Activated T-cell treated with anti-CD3 and anti-CD28 coated beads, Interleukin-2, amount 50 U/mL, for 4 hours (primary cell): ENCODE results near the gene DMRTC2. TPM values are rescaled to one million over a fixed set of nuclear protein-coding genes. Genes with fewer than 3 reads are reported as not detected.

Experiments used
- ATAC-seq, 2 donors: fragments of 200-7000 bp; cut with Tn5 transposase; one replicate each; pipeline ENCODE4 v1.10.0; 2021
- DNase-seq: peaks from one replicate; pipeline ENCODE4 v3.0.0-alpha.2; 2020
- H3K27me3 Mint-ChIP-seq: one replicate; pipeline ENCODE4 v1.8.0; 2021; ENCODE audit warnings: low read depth, mixed read lengths
- H3K36me3 Mint-ChIP-seq: one replicate; pipeline ENCODE4 v1.8.0; 2022; ENCODE audit warnings: mixed read lengths; ENCODE audit not compliant: insufficient read depth
- H3K4me1 Mint-ChIP-seq: one replicate; pipeline ENCODE4 v1.8.0; 2021; ENCODE audit warnings: low read depth, mixed read lengths
- H3K4me3 Mint-ChIP-seq: one replicate; pipeline ENCODE4 v1.8.0; 2021; ENCODE audit warnings: mild to moderate bottlenecking, moderate library complexity, mixed read lengths
- H3K9me3 Mint-ChIP-seq: one replicate; pipeline ENCODE4 v1.8.0; 2021; ENCODE audit warnings: mixed read lengths
- total RNA-seq, 3 donors: library from RNA; stranded (reverse); gene quantifications; one replicate each; pipeline ENCODE4 v1.2.1, GENCODE V29; 2021

Gene DMRTC2
- total RNA-seq, 3 donors from 2014 or later: not detected

DNA sequence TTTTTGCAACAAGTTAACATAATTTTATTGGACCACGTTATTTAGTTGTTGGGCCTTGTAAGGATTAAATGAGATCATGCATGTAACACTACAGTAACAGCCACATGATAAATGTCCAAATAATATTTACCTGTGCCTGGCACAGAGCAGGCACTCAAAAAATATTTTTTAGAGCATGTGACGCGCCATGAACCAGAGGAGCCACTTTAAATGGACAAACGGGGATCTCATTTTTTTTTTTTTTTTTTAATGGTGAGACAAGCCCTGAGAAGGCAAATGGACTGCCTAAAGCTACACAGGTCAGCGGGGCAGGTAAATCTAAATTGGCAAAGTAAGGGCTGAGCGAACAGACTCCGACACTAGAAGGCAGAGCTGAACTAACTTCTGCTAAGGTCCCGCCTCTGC is 14.4 kb downstream of the DMRTC2 start:
- DNase-seq (no peak), ATAC-seq (no peak)
- Mint-ChIP-seq H3K27me3 (peaks cover 2% of the 10 kb centered on the region), H3K9me3 (no peaks in the 10 kb centered on the region), H3K4me1 (peaks cover 38% of the 10 kb centered on the region), H3K4me3 (peak overlapping the region; percentile 88), H3K36me3 (peaks cover 34% of the 10 kb centered on the region)

DNA sequence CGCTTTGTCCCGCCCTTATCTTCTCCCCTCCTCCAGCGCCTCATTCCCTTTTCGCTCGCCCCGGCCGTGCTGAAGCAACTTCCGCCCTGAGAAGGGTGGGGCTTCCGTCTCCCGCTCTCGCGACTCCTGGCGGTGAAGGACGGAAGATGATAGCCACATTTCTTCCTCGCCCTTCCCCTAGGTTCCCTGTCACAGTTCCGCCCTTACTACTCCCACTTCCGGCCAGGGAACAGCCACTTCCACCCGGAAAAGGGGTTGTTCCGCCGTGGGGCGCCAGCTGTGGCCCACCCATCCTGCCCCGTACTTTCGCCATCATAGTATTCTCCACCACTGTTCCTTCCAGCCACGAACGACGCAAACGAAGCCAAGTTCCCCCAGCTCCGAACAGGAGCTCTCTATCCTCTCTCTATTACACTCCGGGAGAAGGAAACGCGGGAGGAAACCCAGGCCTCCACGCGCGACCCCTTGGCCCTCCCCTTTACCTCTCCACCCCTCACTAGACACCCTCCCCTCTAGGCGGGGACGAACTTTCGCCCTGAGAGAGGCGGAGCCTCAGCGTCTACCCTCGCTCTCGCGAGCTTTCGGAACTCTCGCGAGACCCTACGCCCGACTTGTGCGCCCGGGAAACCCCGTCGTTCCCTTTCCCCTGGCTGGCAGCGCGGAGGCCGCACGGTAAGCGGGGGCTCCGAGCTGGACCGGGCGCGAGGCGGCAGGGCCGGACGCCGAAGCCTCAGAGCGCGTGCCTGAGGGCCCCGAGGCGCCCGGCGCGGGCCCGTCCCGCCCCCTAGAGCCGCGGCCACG is 15.0 kb downstream of the DMRTC2 start, which contains the start of gene RPS19:
TSS of gene RPS19 (plus strand) at position 638 of the 801 bp plus-strand sequence. CDS start 520 bp downstream, outside the sequence.
- Mint-ChIP-seq H3K27me3 (peaks cover 2% of the 10 kb centered on the region), H3K36me3 (peaks cover 39% of the 10 kb centered on the region), H3K4me1 (peaks cover 44% of the 10 kb centered on the region), H3K4me3 (peak within 1 kb of the TSS; percentile 88), H3K9me3 (no peaks in the 10 kb centered on the region)
- peak; percentile 98 for DNase-seq
- peak; percentile 84 to 87 for ATAC-seq

- peaks cover 47% of the 10 kb centered on the region for H3K4me1 Mint-ChIP-seq
Observed at GRCh38 chr19:41860419-41861115, 15.7 kb downstream of the DMRTC2 start.

GRCh38 chr19:41861116-41861768 is 16.4 kb downstream of the DMRTC2 start:
- ATAC-seq: no peak
- Mint-ChIP-seq H3K4me3 (peak overlapping the region; percentile 88), H3K4me1 (peaks cover 51% of the 10 kb centered on the region), H3K27me3 (no peaks in the 10 kb centered on the region), H3K9me3 (no peaks in the 10 kb centered on the region), H3K36me3 (peaks cover 41% of the 10 kb centered on the region)
- DNase-seq: no peak

More at GRCh38 chr19:41860419-41861115, 15.7 kb downstream of the DMRTC2 start:
- Mint-ChIP-seq H3K9me3 (no peaks in the 10 kb centered on the region), H3K36me3 (peaks cover 39% of the 10 kb centered on the region), H3K4me3 (peak overlapping the region; percentile 88), H3K27me3 (peaks cover 2% of the 10 kb centered on the region)
- DNase-seq: peak; percentile 43
- no peak for ATAC-seq

- Mint-ChIP-seq H3K36me3 (peaks cover 44% of the 10 kb centered on the region), H3K9me3 (no peaks in the 10 kb centered on the region), H3K27me3 (no peaks in the 10 kb centered on the region), H3K4me3 (peak overlapping the region; percentile 88), H3K4me1 (peaks cover 55% of the 10 kb centered on the region)
- no peak for ATAC-seq
- DNase-seq: no peak
Observed at GRCh38 chr19:41861846-41862245, 17.0 kb downstream of the DMRTC2 start.

DNA sequence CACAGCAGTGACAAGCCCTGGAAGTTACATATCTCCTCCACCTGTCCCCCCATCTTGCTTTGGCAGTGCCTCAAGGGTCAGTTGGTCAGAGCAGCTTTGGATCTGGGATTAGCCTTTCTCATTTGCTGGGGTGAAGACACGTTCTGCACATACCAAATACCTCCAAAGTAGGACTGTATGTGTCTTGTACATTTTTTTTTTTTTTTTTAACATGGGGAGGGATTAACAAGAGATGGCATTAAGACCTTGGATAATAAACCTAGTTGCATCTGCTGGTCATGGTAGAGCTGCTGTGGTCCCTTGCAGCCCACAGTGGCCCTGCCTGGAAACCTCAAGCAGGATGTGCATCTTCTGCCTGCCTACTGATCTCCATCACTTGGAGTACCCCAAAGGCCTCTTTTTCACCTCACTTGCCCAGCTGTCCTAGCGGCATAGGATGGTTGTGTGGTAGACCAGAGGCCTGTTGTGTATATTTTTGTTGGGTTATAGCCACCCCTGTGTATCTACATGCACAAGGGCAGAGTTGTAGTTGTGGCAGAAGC is 17.7 kb downstream of the DMRTC2 start:
- H3K4me3 Mint-ChIP-seq: peak overlapping the region; percentile 88
- H3K27me3 Mint-ChIP-seq: no peaks in the 10 kb centered on the region
- H3K36me3 Mint-ChIP-seq: peaks cover 44% of the 10 kb centered on the region
- H3K4me1 Mint-ChIP-seq: peaks cover 57% of the 10 kb centered on the region
- ATAC-seq (no peak), DNase-seq (no peak)
- H3K9me3 Mint-ChIP-seq: no peaks in the 10 kb centered on the region

- H3K36me3 Mint-ChIP-seq: peaks cover 50% of the 10 kb centered on the region
- ATAC-seq: no peak
Observed at GRCh38 chr19:41863209-41863931, 18.5 kb downstream of the DMRTC2 start.

DNA sequence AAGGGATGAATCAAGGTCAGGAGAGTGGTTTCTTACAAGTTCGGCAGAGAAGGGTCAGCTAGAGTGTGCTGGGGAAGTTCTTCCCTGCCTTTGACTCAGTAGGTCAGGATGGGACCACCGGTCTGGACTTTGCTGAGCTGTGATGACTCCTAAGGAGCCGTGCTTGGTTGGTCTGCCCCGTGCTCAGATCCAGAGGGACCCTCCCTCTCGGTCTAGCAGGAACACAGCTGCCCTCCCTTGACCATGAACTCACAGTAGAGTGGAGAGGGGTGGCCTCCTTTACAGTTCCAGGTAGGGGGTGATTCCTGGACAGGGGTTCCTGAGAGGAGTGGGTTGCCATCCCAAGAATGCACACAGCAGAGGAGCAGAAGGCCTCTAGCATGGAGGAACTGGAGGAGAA is 19.5 kb downstream of the DMRTC2 start:
- Mint-ChIP-seq H3K27me3 (no peaks in the 10 kb centered on the region), H3K4me1 (peaks cover 72% of the 10 kb centered on the region), H3K36me3 (peaks cover 54% of the 10 kb centered on the region), H3K4me3 (peak overlapping the region; percentile 88), H3K9me3 (no peaks in the 10 kb centered on the region)
- ATAC-seq: no peak
- DNase-seq: no peak

More at GRCh38 chr19:41863209-41863931, 18.5 kb downstream of the DMRTC2 start:
- Mint-ChIP-seq H3K9me3 (no peaks in the 10 kb centered on the region), H3K4me3 (peak overlapping the region; percentile 88), H3K4me1 (peaks cover 66% of the 10 kb centered on the region), H3K27me3 (no peaks in the 10 kb centered on the region)
- no peak for DNase-seq

DNA sequence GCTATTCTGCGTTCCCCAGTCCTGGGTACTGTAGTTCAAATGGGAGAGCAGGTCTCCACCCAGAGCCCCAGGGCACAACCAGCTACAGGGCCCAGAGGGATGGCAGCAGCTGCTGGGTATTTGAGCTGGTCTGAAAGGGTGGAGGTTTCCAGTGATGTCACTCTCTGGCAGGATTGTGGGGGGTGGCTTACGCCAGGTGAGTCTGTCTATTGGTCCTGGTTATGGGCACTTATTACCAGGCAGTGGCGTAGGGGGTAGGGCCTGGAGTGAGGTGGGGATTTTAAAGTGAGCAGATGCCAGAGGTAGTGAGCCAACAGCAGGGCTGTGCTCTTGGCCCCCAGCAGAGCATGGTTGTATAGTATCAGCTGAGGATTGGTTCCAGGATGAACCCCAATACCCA is 21.4 kb downstream of the DMRTC2 start:
- DNase-seq (no peak), ATAC-seq (peak; percentile 6 to 18)
- Mint-ChIP-seq H3K9me3 (no peaks in the 10 kb centered on the region), H3K27me3 (no peaks in the 10 kb centered on the region), H3K36me3 (peaks cover 54% of the 10 kb centered on the region), H3K4me3 (peak overlapping the region; percentile 42), H3K4me1 (peaks cover 84% of the 10 kb centered on the region)

DNA sequence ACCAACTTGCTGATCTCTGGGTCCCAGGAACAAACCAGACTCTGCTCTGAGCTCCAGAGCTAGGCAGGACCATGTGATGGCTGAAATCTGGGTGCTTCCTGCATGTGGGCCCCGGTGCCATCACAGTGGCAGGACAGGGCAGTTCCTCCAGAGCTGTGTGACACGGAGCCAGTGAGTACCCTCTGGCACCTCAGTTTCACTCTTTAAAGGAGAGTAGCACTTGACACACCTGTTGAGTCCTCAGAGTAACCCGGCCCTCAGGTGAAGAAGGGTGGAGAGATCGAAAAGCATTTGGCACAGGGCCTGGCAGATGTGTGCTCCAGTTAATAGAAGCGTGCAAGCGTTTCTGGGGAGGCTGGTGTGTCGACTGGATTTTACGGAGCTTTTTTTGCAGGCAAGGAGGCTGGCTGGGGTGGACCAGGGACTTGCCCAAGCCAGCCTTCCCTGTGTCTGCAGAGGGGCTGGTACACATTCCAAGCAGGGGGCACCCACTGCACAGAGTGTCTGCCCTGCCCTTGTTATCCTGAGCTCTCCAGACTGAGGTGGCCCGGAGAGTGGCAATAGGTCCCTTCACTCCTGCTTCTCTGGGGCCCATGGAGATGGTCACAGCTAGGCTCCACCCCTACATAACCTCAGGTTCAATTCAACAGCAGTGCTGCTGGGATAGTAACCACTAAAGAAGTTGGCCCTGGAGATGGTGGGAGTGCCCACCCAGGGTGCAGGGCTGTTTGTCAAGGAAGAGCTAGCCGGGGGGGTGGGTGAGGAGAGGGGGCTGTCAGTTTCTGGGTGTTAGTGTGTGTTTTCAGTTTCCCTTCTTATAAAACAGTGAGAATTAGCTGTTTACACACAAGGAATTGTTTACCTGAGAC is 23.5 kb downstream of the DMRTC2 start:
- H3K9me3 Mint-ChIP-seq: no peaks in the 10 kb centered on the region
- peak overlapping the region; percentile 51 for H3K4me3 Mint-ChIP-seq
- ATAC-seq: no peak
- no peak for DNase-seq
- H3K4me1 Mint-ChIP-seq: peaks cover 83% of the 10 kb centered on the region
- H3K36me3 Mint-ChIP-seq: peaks cover 44% of the 10 kb centered on the region
- H3K27me3 Mint-ChIP-seq: no peaks in the 10 kb centered on the region

DNA sequence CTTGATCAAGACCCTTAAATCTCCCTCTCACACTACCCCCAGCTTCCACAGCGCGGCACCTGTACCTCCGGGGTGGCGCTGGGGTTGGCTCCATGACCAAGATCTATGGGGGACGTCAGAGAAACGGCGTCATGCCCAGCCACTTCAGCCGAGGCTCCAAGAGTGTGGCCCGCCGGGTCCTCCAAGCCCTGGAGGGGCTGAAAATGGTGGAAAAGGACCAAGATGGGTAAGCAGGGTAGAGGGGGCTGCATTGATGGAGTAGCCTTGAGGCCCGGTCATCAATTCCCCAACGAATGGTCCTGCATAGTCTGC is 24.1 kb downstream of the DMRTC2 start:
- H3K9me3 Mint-ChIP-seq: no peaks in the 10 kb centered on the region
- H3K36me3 Mint-ChIP-seq: peaks cover 41% of the 10 kb centered on the region
- ATAC-seq: no peak
- no peak for DNase-seq
- peak overlapping the region; percentile 29 for H3K4me3 Mint-ChIP-seq
- H3K27me3 Mint-ChIP-seq: no peaks in the 10 kb centered on the region
- peaks cover 83% of the 10 kb centered on the region for H3K4me1 Mint-ChIP-seq

DNA sequence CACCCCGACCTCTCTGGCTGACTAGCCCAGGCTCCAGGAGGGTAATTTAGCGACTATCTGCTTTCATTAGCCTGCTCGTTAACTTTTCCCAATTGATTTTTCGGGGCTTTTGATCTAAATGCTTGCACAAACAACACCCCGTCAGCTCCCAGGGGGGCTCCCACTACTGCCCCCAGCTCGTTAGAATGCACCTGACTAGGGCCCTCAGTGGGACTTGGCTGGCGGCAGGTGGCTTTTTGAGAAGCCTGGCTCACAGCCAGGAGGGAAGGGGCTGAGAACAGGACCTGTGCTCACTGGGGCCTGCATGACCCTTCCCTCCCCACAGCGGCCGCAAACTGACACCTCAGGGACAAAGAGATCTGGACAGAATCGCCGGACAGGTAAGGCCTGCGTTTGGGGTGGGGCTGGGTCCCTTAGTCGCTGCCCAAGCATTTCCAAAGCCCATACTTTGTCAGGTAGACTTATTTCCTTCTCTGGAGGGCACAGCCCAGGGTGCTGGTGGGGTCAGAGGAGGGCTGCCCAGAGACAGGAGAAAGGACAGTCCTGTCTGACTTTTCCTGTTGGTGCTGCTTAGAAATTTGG is 24.6 kb downstream of the DMRTC2 start:
- peaks cover 35% of the 10 kb centered on the region for H3K36me3 Mint-ChIP-seq
- peaks cover 81% of the 10 kb centered on the region for H3K4me1 Mint-ChIP-seq
- no peaks in the 10 kb centered on the region for H3K9me3 Mint-ChIP-seq
- H3K4me3 Mint-ChIP-seq: no peak overlapping the region
- ATAC-seq (no peak), DNase-seq (no peak)
- no peaks in the 10 kb centered on the region for H3K27me3 Mint-ChIP-seq

GRCh38 chr19:41870401-41870873 is 25.6 kb downstream of the DMRTC2 start:
- DNase-seq (no peak), ATAC-seq (peak; percentile 10 to 21)
- Mint-ChIP-seq H3K9me3 (no peaks in the 10 kb centered on the region), H3K4me1 (peaks cover 81% of the 10 kb centered on the region), H3K27me3 (no peaks in the 10 kb centered on the region), H3K4me3 (peak overlapping the region; percentile 66), H3K36me3 (peaks cover 33% of the 10 kb centered on the region)
